Gastroesophageal sphincter (tissue), 3 donors: ENCODE data around the gene TSPAN13.

Experiments
- CTCF ChIP-seq, 4 experiments: fragments of 200-600 bp in 2 of 4; fragments of 450-650 bp in 2 of 4; sonication (generic) in 1 of 4; IDR thresholded peaks; one replicate each; pipeline ENCODE4 v1.5.1; 2017 to 2019; ENCODE audit warnings: antibody characterized with exemption in 4 of 4, mild to moderate bottlenecking in 2 of 4, moderate library complexity in 2 of 4
- POLR2A ChIP-seq, 2 donors: fragments of 450-650 bp; IDR thresholded peaks; one replicate each; pipeline ENCODE4 v1.6.1; 2017; ENCODE audit warnings: antibody characterized with exemption in 2 of 2, mild to moderate bottlenecking in 2 of 2, moderate library complexity in 1 of 2

- TF ChIP-seq CTCF (IDR thresholded peaks at IDR 0.05) (no peak), POLR2A (IDR thresholded peaks at IDR 0.05) (no peak)
These were observed 72.5 kb downstream of the TSPAN13 start for GRCh38 chr7:16826060-16826459.
